GM19397 (cell line): ENCODE measurements around the gene SYAP1.
A peak's percentile ranks its signal among the peaks of the same experiment; 100 is the strongest.
"Not testable (repeated sequence)": the region's sequence is repeated elsewhere in the genome, so short reads cannot be mapped to it uniquely, and the experiment has no call there.

Source experiments
- ATAC-seq: cut with Tn5 transposase; IDR thresholded peaks from one replicate; pipeline ENCODE4 v1.9.1; 2021; ENCODE audit warnings: mild to moderate bottlenecking, moderate library complexity; ENCODE audit not compliant: unreplicated experiment

The SYAP1 gene

GRCh38 chrX:16778545-16778944 lies 59.1 kb downstream of the SYAP1 start:
- no peak for ATAC-seq

- ATAC-seq = no peak
Measured at GRCh38 chrX:16778993-16779392, 59.6 kb downstream of the SYAP1 start.

- ATAC-seq = not testable (repeated sequence)
Measured at GRCh38 chrX:16779815-16780214, 60.4 kb downstream of the SYAP1 start.

- no peak for ATAC-seq
Measured at GRCh38 chrX:16783452-16783851, 64.0 kb downstream of the SYAP1 start.

- ATAC-seq = not testable (repeated sequence)
Measured at GRCh38 chrX:16784440-16784839, 65.0 kb downstream of the SYAP1 start.

- no peak for ATAC-seq
Measured at GRCh38 chrX:16785247-16786138, 66.1 kb downstream of the SYAP1 start.

GRCh38 chrX:16786139-16786790 lies 66.9 kb downstream of the SYAP1 start, which contains the start of gene TXLNG:
TSS of gene TXLNG (plus strand) at chrX:16786466. CDS start at chrX:16786488, 22 bp downstream.
- ATAC-seq = peak; percentile 98

GRCh38 chrX:16786791-16787735 lies 67.7 kb downstream of the SYAP1 start:
- ATAC-seq = peak; percentile 28

GRCh38 chrX:16788477-16788876 lies 69.1 kb downstream of the SYAP1 start:
- no peak for ATAC-seq

GRCh38 chrX:16796298-16796697 lies 76.9 kb downstream of the SYAP1 start:
- no peak for ATAC-seq

- ATAC-seq = no peak
Measured at GRCh38 chrX:16797358-16797757, 77.9 kb downstream of the SYAP1 start.

GRCh38 chrX:16797841-16798240 lies 78.4 kb downstream of the SYAP1 start:
- ATAC-seq = no peak

GRCh38 chrX:16804923-16805464 lies 85.6 kb downstream of the SYAP1 start:
- no peak for ATAC-seq

GRCh38 chrX:16807548-16807947 lies 88.1 kb downstream of the SYAP1 start:
- ATAC-seq = no peak

GRCh38 chrX:16807976-16808542 lies 88.6 kb downstream of the SYAP1 start:
- no peak for ATAC-seq

- ATAC-seq = no peak
Measured at GRCh38 chrX:16814597-16814996, 95.2 kb downstream of the SYAP1 start.
